ENCODE results near the gene EEFSEC.

- no peak for TF ChIP-seq REST (IDR thresholded peaks at IDR 0.05; ENCODE audit: unreplicated experiment)
- no peak for TF ChIP-seq ZNF331 (CRISPR knock-in tag; IDR thresholded peaks at IDR 0.05; ENCODE audit: low read depth)
- no peak for TF ChIP-seq EZH2phosphoT487 (IDR thresholded peaks at IDR 0.05; ENCODE audit: unreplicated experiment)
- TF ChIP-seq EZH2 (IDR thresholded peaks at IDR 0.05; ENCODE audit: low read depth, unreplicated experiment) = no peak
- TF ChIP-seq CTCF (conservative IDR thresholded peaks at IDR 0.05; ENCODE audit: low read depth in 2 of 2) = no peak
- no peak for TF ChIP-seq JUNB (IDR thresholded peaks at IDR 0.05; ENCODE audit: unreplicated experiment)
- TF ChIP-seq ETS1 (IDR thresholded peaks at IDR 0.05) = no peak
- TF ChIP-seq POLR2AphosphoS5 (IDR thresholded peaks at IDR 0.05; ENCODE audit: low read depth) = no peak
- no peak for TF ChIP-seq NANOG (IDR thresholded peaks at IDR 0.05; ENCODE audit: borderline replicate concordance)
These were observed 200.2 kb downstream of the EEFSEC start for GRCh38 chr3:128353361-128353965.
